ENCODE data around the gene WIF1. TPM values are rescaled to one million over a fixed set of nuclear protein-coding genes. Genes with fewer than 3 reads are reported as not detected.

The WIF1 gene
- total RNA-seq, 2 donors from 2014 or later, result 0.20 TPM; not detected in 1

DNA sequence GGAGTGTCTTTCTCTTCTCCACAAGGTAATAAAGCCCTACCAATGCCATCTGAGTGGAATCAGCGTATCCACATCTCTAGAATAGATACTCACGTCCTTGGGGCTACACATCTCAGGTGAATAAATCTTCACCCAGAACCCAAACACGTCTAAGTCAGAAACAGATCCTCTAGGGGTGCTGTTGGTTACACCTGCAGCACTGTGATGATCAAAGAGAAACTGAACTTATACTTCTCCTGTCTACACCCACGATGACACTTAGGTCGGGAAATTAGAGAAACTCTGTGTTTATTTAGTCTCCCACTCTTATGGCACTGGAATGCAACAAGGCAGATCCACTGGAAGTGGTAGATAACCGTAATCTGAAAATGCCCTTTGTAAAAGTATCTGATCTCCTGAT, 46.2 kb downstream of the WIF1 start:
- intact Hi-C loops (cut with DNase I), result no loop called here
- TF ChIP-seq, protein P1, sequence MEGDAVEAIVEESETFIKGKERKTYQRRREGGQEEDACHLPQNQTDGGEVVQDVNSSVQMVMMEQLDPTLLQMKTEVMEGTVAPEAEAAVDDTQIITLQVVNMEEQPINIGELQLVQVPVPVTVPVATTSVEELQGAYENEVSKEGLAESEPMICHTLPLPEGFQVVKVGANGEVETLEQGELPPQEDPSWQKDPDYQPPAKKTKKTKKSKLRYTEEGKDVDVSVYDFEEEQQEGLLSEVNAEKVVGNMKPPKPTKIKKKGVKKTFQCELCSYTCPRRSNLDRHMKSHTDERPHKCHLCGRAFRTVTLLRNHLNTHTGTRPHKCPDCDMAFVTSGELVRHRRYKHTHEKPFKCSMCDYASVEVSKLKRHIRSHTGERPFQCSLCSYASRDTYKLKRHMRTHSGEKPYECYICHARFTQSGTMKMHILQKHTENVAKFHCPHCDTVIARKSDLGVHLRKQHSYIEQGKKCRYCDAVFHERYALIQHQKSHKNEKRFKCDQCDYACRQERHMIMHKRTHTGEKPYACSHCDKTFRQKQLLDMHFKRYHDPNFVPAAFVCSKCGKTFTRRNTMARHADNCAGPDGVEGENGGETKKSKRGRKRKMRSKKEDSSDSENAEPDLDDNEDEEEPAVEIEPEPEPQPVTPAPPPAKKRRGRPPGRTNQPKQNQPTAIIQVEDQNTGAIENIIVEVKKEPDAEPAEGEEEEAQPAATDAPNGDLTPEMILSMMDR (IDR thresholded peaks at IDR 0.05), result no peak

DNA sequence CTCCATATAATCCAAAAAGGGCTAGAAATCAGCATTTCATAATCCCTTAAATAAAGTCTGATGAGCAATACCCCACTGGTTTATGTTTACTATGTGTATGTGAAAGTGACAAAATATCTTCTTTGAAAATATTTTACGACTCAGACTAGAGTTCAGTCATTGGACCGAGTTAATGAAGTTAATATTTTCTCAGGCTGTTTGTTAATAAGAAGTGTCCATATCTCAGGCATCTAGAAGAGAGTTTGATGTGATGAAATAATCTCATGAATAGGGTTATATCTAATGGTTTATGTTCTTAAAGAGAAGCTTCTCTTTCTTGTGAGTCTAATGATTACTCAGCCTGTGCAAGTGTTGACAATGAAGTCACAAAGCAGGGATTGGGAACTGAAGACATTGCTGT, 51.8 kb downstream of the WIF1 start:
- Histone ChIP-seq H3K9ac (ENCODE audit: low read depth in 2 of 2, low read length in 2 of 2) (no peak overlapping the region), H3K27ac (no peak overlapping the region), H3K27me3 (no peaks in the 10 kb centered on the region), H3K36me3 (no peaks in the 10 kb centered on the region), H3K4me3 (no peak overlapping the region), H3K9me3 (no peaks in the 10 kb centered on the region), H3K4me1 (no peaks in the 10 kb centered on the region)
- no peak for DNase-seq
- TF ChIP-seq, protein P1 (IDR thresholded peaks at IDR 0.05), result no peak
- intact Hi-C loops (cut with DNase I), result no loop called here

More for the DNA sequence above, 46.2 kb downstream of the WIF1 start:
- DNase-seq, result no peak
- H3K9me3 ChIP-seq, result no peaks in the 10 kb centered on the region
- no peak overlapping the region for H3K27ac ChIP-seq
- H3K4me3 ChIP-seq, result no peak overlapping the region
- H3K36me3 ChIP-seq, result no peaks in the 10 kb centered on the region
- H3K9ac ChIP-seq (ENCODE audit: low read depth in 2 of 2, low read length in 2 of 2), result no peak overlapping the region
- H3K4me1 ChIP-seq, result no peaks in the 10 kb centered on the region
- no peaks in the 10 kb centered on the region for H3K27me3 ChIP-seq

DNA sequence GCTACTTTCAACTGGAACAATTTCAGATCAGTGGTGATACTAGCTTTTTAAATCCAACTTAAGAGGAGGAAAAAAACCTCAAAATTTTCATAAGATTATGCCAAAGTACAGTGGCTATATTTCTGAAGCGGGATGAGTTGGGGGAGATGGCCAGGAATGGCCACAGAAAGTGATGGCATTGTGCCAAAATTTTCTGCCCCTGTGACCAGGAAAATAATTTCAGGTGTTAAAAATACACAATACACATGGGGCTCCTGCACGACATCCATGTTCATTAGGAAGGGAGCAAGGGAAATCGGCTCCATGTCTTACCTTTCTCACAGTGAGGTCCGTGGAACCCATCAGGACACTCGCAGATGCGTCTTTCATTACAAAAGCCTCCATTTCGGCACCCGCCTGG, 53.7 kb downstream of the WIF1 start:
- H3K4me1 ChIP-seq, result no peaks in the 10 kb centered on the region
- no peak overlapping the region for H3K9ac ChIP-seq (ENCODE audit: low read depth in 2 of 2, low read length in 2 of 2)
- H3K4me3 ChIP-seq, result no peak overlapping the region
- no peak for DNase-seq
- H3K27ac ChIP-seq, result no peak overlapping the region
- H3K36me3 ChIP-seq, result no peaks in the 10 kb centered on the region
- TF ChIP-seq, protein P1 (IDR thresholded peaks at IDR 0.05), result no peak
- no peaks in the 10 kb centered on the region for H3K27me3 ChIP-seq
- intact Hi-C loops (cut with DNase I), result no loop called here
- no peaks in the 10 kb centered on the region for H3K9me3 ChIP-seq

DNA sequence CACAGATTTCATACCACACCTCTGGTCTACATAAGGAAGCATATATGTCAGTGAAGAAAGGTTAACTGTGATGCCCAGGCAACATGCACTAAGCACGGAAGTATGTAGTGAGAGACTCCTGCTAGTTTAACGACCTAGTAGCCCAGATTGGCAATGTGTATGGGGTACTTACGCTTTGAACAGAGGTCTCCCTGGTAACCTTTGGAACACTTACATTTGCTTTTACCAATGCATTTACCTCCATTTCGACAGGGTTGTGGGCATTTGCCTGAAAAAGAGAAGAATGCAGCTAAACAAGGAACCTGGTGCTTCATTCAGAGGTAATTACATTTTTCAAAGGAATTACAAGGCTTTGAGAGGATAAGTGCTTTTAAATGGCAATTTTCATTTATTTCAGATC, 65.2 kb downstream of the WIF1 start:
- no peak for DNase-seq
- Histone ChIP-seq H3K27ac (no peak overlapping the region), H3K27me3 (no peaks in the 10 kb centered on the region), H3K4me3 (no peak overlapping the region), H3K9ac (ENCODE audit: low read depth in 2 of 2, low read length in 2 of 2) (no peak overlapping the region), H3K4me1 (no peaks in the 10 kb centered on the region), H3K36me3 (no peaks in the 10 kb centered on the region), H3K9me3 (no peaks in the 10 kb centered on the region)
- intact Hi-C loops (cut with DNase I), result no loop called here
- TF ChIP-seq, protein P1 (IDR thresholded peaks at IDR 0.05), result no peak

DNA sequence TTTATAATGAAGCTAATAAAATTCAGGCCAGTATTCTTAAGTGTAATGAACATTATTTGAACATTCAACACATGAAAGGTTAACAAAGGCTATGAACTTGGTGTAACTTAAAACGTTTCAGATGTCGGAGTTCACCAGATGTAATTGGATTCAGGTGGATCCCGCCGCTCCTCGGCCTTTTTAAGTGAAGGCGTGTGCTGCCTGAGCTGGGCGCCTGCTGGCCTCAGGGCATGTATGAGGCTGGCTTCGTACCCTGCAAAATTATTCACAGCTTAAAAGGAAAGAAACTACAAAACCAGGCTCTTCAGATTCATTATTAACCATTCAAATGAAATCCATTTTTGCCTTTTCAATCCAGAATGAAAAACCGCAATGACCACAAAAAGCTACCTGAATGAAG, 69.9 kb downstream of the WIF1 start:
- intact Hi-C loops (cut with DNase I), result no loop called here
- Histone ChIP-seq H3K27me3 (no peaks in the 10 kb centered on the region), H3K4me3 (no peak overlapping the region), H3K27ac (no peak overlapping the region), H3K9ac (ENCODE audit: low read depth in 2 of 2, low read length in 2 of 2) (no peak overlapping the region), H3K9me3 (no peaks in the 10 kb centered on the region), H3K36me3 (no peaks in the 10 kb centered on the region), H3K4me1 (no peaks in the 10 kb centered on the region)
- DNase-seq, result no peak
- TF ChIP-seq, protein P1 (IDR thresholded peaks at IDR 0.05), result no peak

DNA sequence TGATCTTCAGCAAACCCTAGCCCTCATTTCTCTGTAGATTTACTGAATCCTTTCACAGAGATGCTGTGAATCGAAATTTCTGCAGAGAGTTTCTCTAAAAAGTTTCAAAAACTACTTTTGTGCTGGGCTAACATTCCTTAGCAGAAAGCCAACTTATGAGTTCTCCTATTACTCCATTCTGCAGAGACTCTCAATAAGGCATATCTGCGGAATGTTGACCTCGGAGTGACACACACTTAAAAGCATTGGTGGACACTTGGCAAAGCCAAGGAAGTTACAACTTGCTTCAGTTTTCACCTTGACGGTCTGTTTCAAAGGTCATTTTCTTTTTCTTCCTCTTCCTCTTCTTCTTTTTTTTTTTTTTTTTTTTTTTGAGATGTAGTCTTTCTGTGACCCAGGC, 75.8 kb downstream of the WIF1 start:
- H3K9ac ChIP-seq (ENCODE audit: low read depth in 2 of 2, low read length in 2 of 2), result no peak overlapping the region
- H3K27me3 ChIP-seq, result no peaks in the 10 kb centered on the region
- intact Hi-C loops (cut with DNase I), result no loop called here
- DNase-seq, result no peak
- H3K9me3 ChIP-seq, result no peaks in the 10 kb centered on the region
- no peak overlapping the region for H3K27ac ChIP-seq
- no peaks in the 10 kb centered on the region for H3K36me3 ChIP-seq
- no peak overlapping the region for H3K4me3 ChIP-seq
- no peaks in the 10 kb centered on the region for H3K4me1 ChIP-seq
- TF ChIP-seq, protein P1 (IDR thresholded peaks at IDR 0.05), result no peak
